ENCODE data around the gene TRPV3.

GRCh38 chr17:3596804-3597464 is 39.3 kb upstream of the TRPV3 start:
- TF ChIP-seq CTCF (IDR thresholded peaks at IDR 0.05) (no peak), POLR2A (IDR thresholded peaks at IDR 0.05) (no peak)

All from lower leg skin (tissue), 3 donors.